ENCODE results near the gene SULF2.

SULF2 gene

GRCh38 chr20:47674686-47675085 is 110.6 kb downstream of the SULF2 start:
- TF ChIP-seq, protein P1, sequence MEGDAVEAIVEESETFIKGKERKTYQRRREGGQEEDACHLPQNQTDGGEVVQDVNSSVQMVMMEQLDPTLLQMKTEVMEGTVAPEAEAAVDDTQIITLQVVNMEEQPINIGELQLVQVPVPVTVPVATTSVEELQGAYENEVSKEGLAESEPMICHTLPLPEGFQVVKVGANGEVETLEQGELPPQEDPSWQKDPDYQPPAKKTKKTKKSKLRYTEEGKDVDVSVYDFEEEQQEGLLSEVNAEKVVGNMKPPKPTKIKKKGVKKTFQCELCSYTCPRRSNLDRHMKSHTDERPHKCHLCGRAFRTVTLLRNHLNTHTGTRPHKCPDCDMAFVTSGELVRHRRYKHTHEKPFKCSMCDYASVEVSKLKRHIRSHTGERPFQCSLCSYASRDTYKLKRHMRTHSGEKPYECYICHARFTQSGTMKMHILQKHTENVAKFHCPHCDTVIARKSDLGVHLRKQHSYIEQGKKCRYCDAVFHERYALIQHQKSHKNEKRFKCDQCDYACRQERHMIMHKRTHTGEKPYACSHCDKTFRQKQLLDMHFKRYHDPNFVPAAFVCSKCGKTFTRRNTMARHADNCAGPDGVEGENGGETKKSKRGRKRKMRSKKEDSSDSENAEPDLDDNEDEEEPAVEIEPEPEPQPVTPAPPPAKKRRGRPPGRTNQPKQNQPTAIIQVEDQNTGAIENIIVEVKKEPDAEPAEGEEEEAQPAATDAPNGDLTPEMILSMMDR (IDR thresholded peaks at IDR 0.05; ENCODE audit: control extremely low read depth, extremely low read depth, low read depth, missing control alignments): no peak
- ChIA-PET POLR2A (no interaction called here), CTCF (interaction anchor here (1.9 to 5.0 kb wide), 2 partner anchors 11 to 947 kb away, joined by 7 to 29 read pairs; no protein-coding TSS in a partner anchor)
- DNase-seq (ENCODE audit: extremely low spot score): no peak

DNA sequence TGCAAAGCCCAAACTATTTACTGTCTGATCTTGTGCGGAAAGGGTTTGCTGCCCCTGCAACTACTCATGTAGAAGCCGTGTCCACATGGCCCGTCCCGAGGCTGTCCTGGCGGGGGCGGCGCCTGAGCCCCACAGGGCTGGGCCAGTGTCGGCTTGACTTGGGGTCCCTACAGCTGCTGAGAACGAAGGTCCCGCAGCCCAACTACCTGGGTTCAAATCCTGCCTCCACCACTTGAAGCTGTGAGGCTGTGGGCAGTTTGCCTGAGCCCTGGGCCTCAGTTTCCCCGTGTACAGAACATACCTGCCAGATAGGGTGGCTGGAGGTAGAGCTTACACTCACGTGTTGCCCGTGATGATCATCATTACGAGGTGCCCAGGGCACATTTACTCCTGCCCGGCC is 111.1 kb downstream of the SULF2 start:
- CTCF ChIA-PET: interaction anchor here (1.1 to 5.0 kb wide), 3 partner anchors 10 to 947 kb away, joined by 3 to 29 read pairs (median 7); no protein-coding TSS in a partner anchor
- POLR2A ChIA-PET: no interaction called here
- TF ChIP-seq, protein P1 (IDR thresholded peaks at IDR 0.05; ENCODE audit: control extremely low read depth, extremely low read depth, low read depth, missing control alignments): no peak
- no peak for DNase-seq (ENCODE audit: extremely low spot score)

DNA sequence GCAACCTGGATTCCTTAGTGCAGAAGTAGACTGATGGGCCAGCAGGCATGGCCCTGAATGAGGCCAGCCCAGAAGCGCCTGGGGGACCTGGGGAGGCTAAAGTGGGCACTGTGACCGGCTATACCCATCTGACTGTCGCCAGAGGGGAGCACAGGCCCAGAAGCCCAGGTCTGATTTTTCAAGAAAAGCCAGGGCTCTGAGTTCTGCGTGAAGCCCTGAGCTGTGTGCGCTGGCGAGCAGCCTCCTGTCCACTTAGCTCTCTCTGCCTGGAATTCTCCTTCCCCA is 111.7 kb downstream of the SULF2 start:
- CTCF ChIA-PET: interaction anchor here (1.1 to 5.0 kb wide), 3 partner anchors 10 to 948 kb away, joined by 3 to 29 read pairs (median 7); no protein-coding TSS in a partner anchor
- POLR2A ChIA-PET: no interaction called here
- DNase-seq (ENCODE audit: extremely low spot score): no peak
- TF ChIP-seq, protein P1 (IDR thresholded peaks at IDR 0.05; ENCODE audit: control extremely low read depth, extremely low read depth, low read depth, missing control alignments): no peak

DNA sequence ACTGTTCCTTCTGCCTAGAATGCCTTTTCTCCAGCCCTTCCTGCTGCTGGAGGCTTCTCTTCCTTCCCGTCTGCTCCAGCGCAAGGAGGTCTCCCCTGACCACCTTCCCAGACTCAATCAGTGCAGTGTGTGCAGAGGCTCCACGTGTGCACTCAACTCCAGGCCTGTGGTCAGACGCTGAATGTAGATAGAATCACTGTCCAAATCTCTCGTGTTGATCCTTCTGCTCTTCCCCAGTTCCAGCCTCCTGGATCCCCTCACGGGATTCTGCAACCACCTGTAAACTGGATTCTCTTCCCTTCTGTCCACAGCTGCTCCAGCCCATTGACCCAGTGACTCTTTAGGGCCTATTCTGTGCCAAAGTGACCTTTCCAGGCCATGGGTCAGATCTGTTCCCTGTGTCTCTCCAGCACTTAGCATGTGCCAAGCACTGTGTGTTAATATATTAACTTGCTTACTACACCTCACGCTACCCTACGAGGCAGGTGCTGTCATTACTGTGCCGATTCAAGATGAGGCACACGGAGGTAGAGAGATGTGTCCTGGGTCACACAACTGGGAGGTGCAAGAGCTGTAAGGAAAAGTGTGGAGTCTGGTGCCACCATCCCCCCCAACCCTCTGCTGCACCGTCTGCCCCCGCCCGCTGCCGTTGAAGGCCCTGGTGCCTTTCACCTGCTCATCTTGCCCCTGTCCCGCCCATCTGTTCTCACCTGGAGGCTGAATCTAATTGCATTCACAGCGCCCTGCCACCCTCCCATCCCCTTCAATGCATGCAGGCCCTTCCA is 112.2 kb downstream of the SULF2 start:
- CTCF ChIA-PET: interaction anchor here (0.8 to 5.0 kb wide), 5 partner anchors 8 to 948 kb away, joined by 3 to 29 read pairs (median 4); no protein-coding TSS in a partner anchor
- DNase-seq (ENCODE audit: extremely low spot score): no peak
- POLR2A ChIA-PET: no interaction called here
- TF ChIP-seq, protein P1 (IDR thresholded peaks at IDR 0.05; ENCODE audit: control extremely low read depth, extremely low read depth, low read depth, missing control alignments): no peak

GRCh38 chr20:47672166-47672565 is 113.1 kb downstream of the SULF2 start:
- ChIA-PET CTCF (interaction anchor here (0.8 to 5.0 kb wide), 4 partner anchors 8 to 949 kb away, joined by 4 to 29 read pairs (median 6); no protein-coding TSS in a partner anchor), POLR2A (no interaction called here)
- TF ChIP-seq, protein P1 (IDR thresholded peaks at IDR 0.05; ENCODE audit: control extremely low read depth, extremely low read depth, low read depth, missing control alignments): no peak
- DNase-seq (ENCODE audit: extremely low spot score): peak; percentile 13

DNA sequence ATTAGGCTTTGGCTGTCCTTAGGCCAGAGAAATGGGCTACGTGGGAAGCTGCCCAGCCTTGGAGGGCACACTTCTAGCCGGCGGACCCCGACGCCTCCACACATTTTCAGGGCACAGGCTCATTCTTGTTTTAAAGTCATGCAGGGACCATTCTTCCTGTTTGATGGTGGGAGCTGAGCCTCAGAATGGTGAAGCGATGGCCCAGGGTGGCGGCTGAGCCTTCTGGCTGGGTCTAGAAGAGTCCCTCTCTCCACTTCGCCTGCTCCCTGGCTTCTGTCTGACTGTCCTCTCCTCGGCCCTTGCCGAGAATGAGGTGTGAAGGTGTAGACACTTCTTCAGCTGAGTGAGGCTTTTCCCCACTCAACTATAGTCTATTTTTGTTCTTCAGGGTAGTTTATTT is 114.4 kb downstream of the SULF2 start:
- TF ChIP-seq, protein P1 (IDR thresholded peaks at IDR 0.05; ENCODE audit: control extremely low read depth, extremely low read depth, low read depth, missing control alignments): no peak
- ChIA-PET CTCF (interaction anchor here (1.7 to 5.0 kb wide), 2 partner anchors 8 to 950 kb away, joined by 6 to 29 read pairs; no protein-coding TSS in a partner anchor), POLR2A (no interaction called here)
- no peak for DNase-seq (ENCODE audit: extremely low spot score)

Measured in GM10248 (cell line).